H1 (cell line): Measurements from ENCODE around the gene RAPGEF6. TPM values are rescaled to one million over a fixed set of nuclear protein-coding genes. Genes with fewer than 3 reads are reported as not detected.

ENCODE experiments used
- CTCF ChIA-PET: fragments of 300-600 bp; sonication (Branson Sonifier 250); formaldehyde crosslinking; loops from one replicate; lab custom pipeline; 2021; ENCODE audit not compliant: partially characterized antibody; lab: Charles Lee
- POLR2A ChIA-PET: fragments of 300-600 bp; sonication (Branson Sonifier 250); formaldehyde crosslinking; loops from one replicate; lab custom pipeline; 2021; ENCODE audit warnings: inconsistent platforms; ENCODE audit not compliant: partially characterized antibody; lab: Charles Lee
- DNase-seq, 2 experiments: peaks; one replicate each; pipeline versions ENCODE4 v3.0.0 to v3.0.0-alpha.2; 2010 to 2022; ENCODE audit warnings: low spot score in 2 of 2, low read depth in 1 of 2, mixed read lengths in 1 of 2
- FAIRE-seq: peaks from 2 replicates; lab custom pipeline; 2011; peaks lifted over from hg19 to GRCh38; lab: Jason Lieb, UNC
- H2AFZ ChIP-seq: 2 replicates; pipeline ENCODE4 v1.8.1; 2012; ENCODE audit warnings: low read length, inconsistent platforms
- H2AK5ac ChIP-seq: 2 replicates; pipeline ENCODE4 v1.6.1; 2013; ENCODE audit warnings: low read depth, low read length
- H2BK120ac ChIP-seq: replicated peaks from 2 replicates; pipeline ENCODE3; 2013; ENCODE audit warnings: low read depth, low read length, inconsistent platforms
- H2BK12ac ChIP-seq: 2 replicates; pipeline ENCODE4 v1.6.1; 2013; ENCODE audit warnings: low read depth, low read length
- H2BK15ac ChIP-seq: 2 replicates; pipeline ENCODE4 v1.6.1; 2013; ENCODE audit warnings: low read length
- H2BK20ac ChIP-seq: 2 replicates; pipeline ENCODE4 v1.6.1; 2013; ENCODE audit warnings: low read length
- H2BK5ac ChIP-seq: 2 replicates; pipeline ENCODE4 v1.6.1; 2013; ENCODE audit warnings: low read depth, low read length
- H3K14ac ChIP-seq: 2 replicates; pipeline ENCODE4 v1.6.1; 2013; ENCODE audit warnings: inconsistent platforms; ENCODE audit not compliant: insufficient read length
- H3K18ac ChIP-seq: 2 replicates; pipeline ENCODE4 v1.6.1; 2013; ENCODE audit warnings: low read length; ENCODE audit errors: extremely low read depth
- H3K23ac ChIP-seq: 2 replicates; pipeline ENCODE4 v1.6.1; 2013; ENCODE audit warnings: inconsistent platforms; ENCODE audit not compliant: insufficient read length
- H3K23me2 ChIP-seq: 2 replicates; pipeline ENCODE4 v1.6.1; 2013; ENCODE audit warnings: low read depth, low read length
- H3K27ac ChIP-seq: 2 replicates; pipeline ENCODE4 v1.6.1; 2011; ENCODE audit warnings: low read depth, low read length, inconsistent platforms
- H3K27me3 ChIP-seq, 4 experiments: replicated peaks in 1 of 4; 1 replicate in 1 of 4; 2 replicates in 3 of 4; pipeline versions ENCODE4 v1.6.1 to v1.8.1; 2011 to 2013; ENCODE audit warnings: low read length in 3 of 4, mild to moderate bottlenecking in 3 of 4, inconsistent platforms in 2 of 4, mixed read lengths in 2 of 4, moderate library complexity in 1 of 4; ENCODE audit not compliant: control insufficient read depth in 3 of 4, insufficient read depth in 3 of 4; ENCODE audit errors: extremely low read depth in 1 of 4
- H3K36me3 ChIP-seq, 4 experiments: 2 replicates each; pipeline versions ENCODE4 v1.6.1 to v1.8.1; 2011 to 2013; ENCODE audit warnings: mild to moderate bottlenecking in 4 of 4, low read length in 3 of 4, moderate library complexity in 2 of 4, control low read depth in 1 of 4, inconsistent platforms in 1 of 4; ENCODE audit not compliant: insufficient read depth in 4 of 4, control insufficient read depth in 2 of 4
- H3K4ac ChIP-seq: replicated peaks from 2 replicates; pipeline ENCODE3; 2013; ENCODE audit warnings: low read length, low read depth, mixed read lengths, inconsistent platforms; ENCODE audit not compliant: insufficient read length
- H3K4me1 ChIP-seq, 4 experiments: replicated peaks in 1 of 4; 1 replicate in 1 of 4; 2 replicates in 3 of 4; pipeline versions ENCODE4 v1.6.1 to v1.8.1; 2011 to 2013; ENCODE audit warnings: low read length in 3 of 4, inconsistent platforms in 2 of 4, mixed read lengths in 1 of 4; ENCODE audit not compliant: insufficient read depth in 4 of 4, control insufficient read depth in 3 of 4
- H3K4me2 ChIP-seq, 2 experiments: 2 replicates each; pipeline versions ENCODE4 v1.6.1 to v1.8.1; 2011 to 2013; ENCODE audit warnings: low read depth in 2 of 2, low read length in 2 of 2, control low read depth in 1 of 2, inconsistent platforms in 1 of 2, mild to moderate bottlenecking in 1 of 2; ENCODE audit not compliant: insufficient read depth in 1 of 2
- H3K4me3 ChIP-seq, 4 experiments: fragments of 200-600, 300-600 bp in 1 of 4; sonication (generic), shearing (Covaris generic), sonication (Bioruptor Twin) in 1 of 4; 2 replicates each; pipeline versions ENCODE4 v1.5.1 to v1.8.1; 2011 to 2016; ENCODE audit warnings: low read length in 4 of 4, low read depth in 3 of 4, control low read depth in 2 of 4, inconsistent platforms in 2 of 4, mild to moderate bottlenecking in 2 of 4, mixed read lengths in 1 of 4, moderate library complexity in 1 of 4; ENCODE audit not compliant: insufficient read depth in 2 of 4; ENCODE audit errors: extremely low read depth in 1 of 4
- H3K56ac ChIP-seq: replicated peaks from 2 replicates; pipeline ENCODE3; 2013; ENCODE audit warnings: low read depth, mild to moderate bottlenecking, mixed read lengths, low read length, inconsistent platforms; ENCODE audit not compliant: insufficient read length
- H3K79me1 ChIP-seq: 2 replicates; pipeline ENCODE4 v1.6.1; 2013; ENCODE audit warnings: low read depth, low read length, control low read depth
- H3K79me2 ChIP-seq, 2 experiments: 2 replicates each; pipeline versions ENCODE4 v1.6.1 to v1.8.1; 2012 to 2013; ENCODE audit warnings: low read length in 2 of 2, mild to moderate bottlenecking in 2 of 2, inconsistent platforms in 1 of 2; ENCODE audit not compliant: insufficient read depth in 2 of 2, control insufficient read depth in 1 of 2
- H3K9ac ChIP-seq, 4 experiments: replicated peaks in 1 of 4; 1 replicate in 1 of 4; 2 replicates in 3 of 4; pipeline versions ENCODE4 v1.6.1 to v1.8.1; 2011 to 2013; ENCODE audit warnings: low read depth in 3 of 4, low read length in 3 of 4, control low read depth in 2 of 4, mild to moderate bottlenecking in 2 of 4, moderate library complexity in 2 of 4, inconsistent platforms in 1 of 4; ENCODE audit errors: extremely low read depth in 1 of 4
- H3K9me3 ChIP-seq, 2 experiments: 2 replicates each; pipeline versions ENCODE4 v1.6.1 to v1.8.1; 2012 to 2013; ENCODE audit warnings: mild to moderate bottlenecking in 2 of 2, moderate library complexity in 2 of 2, control low read depth in 1 of 2, inconsistent platforms in 1 of 2, low read depth in 1 of 2, low read length in 1 of 2, mixed read lengths in 1 of 2; ENCODE audit not compliant: insufficient read depth in 2 of 2
- H4K20me1 ChIP-seq, 2 experiments: replicated peaks in 1 of 2; 2 replicates each; pipeline versions ENCODE3 to v1.8.1; 2011 to 2013; ENCODE audit warnings: inconsistent platforms in 2 of 2, low read length in 2 of 2, mild to moderate bottlenecking in 1 of 2; ENCODE audit not compliant: insufficient read depth in 2 of 2, control insufficient read depth in 1 of 2
- H4K5ac ChIP-seq: 2 replicates; pipeline ENCODE4 v1.6.1; 2013; ENCODE audit warnings: low read length, low read depth, mixed read lengths, inconsistent platforms; ENCODE audit not compliant: insufficient read length
- H4K8ac ChIP-seq: 2 replicates; pipeline ENCODE4 v1.8.0; 2013; ENCODE audit warnings: mild to moderate bottlenecking, moderate library complexity, low read length, inconsistent platforms; ENCODE audit not compliant: insufficient read depth; ENCODE audit errors: extremely low read depth
- H4K91ac ChIP-seq: replicated peaks from 2 replicates; pipeline ENCODE3; 2013; ENCODE audit warnings: low read length, mixed read lengths, inconsistent platforms; ENCODE audit not compliant: insufficient read length
- WGBS, 2 experiments: shearing (Covaris generic) in 1 of 2; methylation state at CpG; one replicate each; pipeline versions ENCODE4 v1.1.6 to v1.1.7; 2013 to 2015; ENCODE audit warnings: low lambda C conversion rate in 2 of 2, mixed read lengths in 2 of 2, inconsistent platforms in 1 of 2, low coverage in 1 of 2, missing lambda C conversion rate in 1 of 2; ENCODE audit not compliant: insufficient replicate concordance in 2 of 2, insufficient coverage in 1 of 2, insufficient read length in 1 of 2; ENCODE audit errors: extremely low coverage in 1 of 2, missing lambda C conversion rate in 1 of 2; 5-methylcytosine and 5-hydroxymethylcytosine counted together
- polyA plus RNA-seq, 7 experiments: library from polyadenylated mRNA; depleted of rRNA in 3 of 7; stranded (reverse) in 5 of 7; unstranded in 2 of 7; fragments of >200 nt in 5 of 7; fragments of 200-250 nt in 2 of 7; gene quantifications; 1 replicate in 5 of 7; 2 replicates in 1 of 7; 4 replicates in 1 of 7; pipeline versions ENCODE4 v1.2.1 to v1.2.3, GENCODE V29; 2011 to 2013; ENCODE audit warnings: missing spikeins in 2 of 7, mixed read lengths in 2 of 7
- total RNA-seq: library from RNA; stranded (reverse); fragmentation: NEBNext Ultra II Directional; extraction: Animal tissue kit (Norgen Biotek cat#: 25700); gene quantifications from 2 replicates; pipeline ENCODE4 v1.2.1, GENCODE V29; 2021

RAPGEF6 gene
- total and polyA plus RNA-seq, 2 of the 8 experiments (the other 6 are each of a cell fraction or from before 2014, with no cell fraction given), result 4.8 to 20.0 TPM

DNA sequence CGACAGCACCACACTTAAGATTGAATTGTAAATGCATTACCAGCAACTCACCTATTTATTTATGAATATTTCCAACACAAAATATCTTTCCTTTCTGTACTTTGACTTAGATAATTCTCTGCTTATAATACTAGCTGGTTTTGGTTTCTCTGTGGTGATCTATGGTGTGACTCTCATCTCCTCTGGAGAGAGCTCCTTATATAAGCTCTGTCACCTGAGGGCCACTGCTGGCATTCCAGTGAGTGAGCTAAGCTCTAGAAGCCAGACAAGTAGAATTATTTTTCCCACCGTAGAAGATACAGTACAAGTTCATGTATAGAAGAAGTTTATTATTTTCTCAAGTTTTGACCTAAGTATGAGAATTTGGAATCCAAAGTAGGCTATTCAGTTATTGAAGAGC, 259.7 kb downstream of the RAPGEF6 start:
- FAIRE-seq, result no peak

More for the DNA sequence above, 259.7 kb downstream of the RAPGEF6 start:
- Histone ChIP-seq H3K27me3 (no peaks in the 10 kb centered on the region), H4K91ac (no peak overlapping the region), H3K56ac (no peak overlapping the region), H3K27ac (no peak overlapping the region), H3K9me3 (no peaks in the 10 kb centered on the region), H2BK5ac (no peak overlapping the region), H3K4me1 (no peaks in the 10 kb centered on the region), H2BK120ac (no peak overlapping the region), H3K14ac (no peak overlapping the region), H2BK12ac (no peak overlapping the region), H3K4me3 (no peak overlapping the region), H2BK15ac (no peak overlapping the region), H3K4ac (no peak overlapping the region), H4K20me1 (no peaks in the 10 kb centered on the region), H4K5ac (no peak overlapping the region), H4K8ac (no peak overlapping the region), H2BK20ac (no peak overlapping the region), H3K36me3 (no peaks in the 10 kb centered on the region), H3K18ac (no peak overlapping the region), H3K79me1 (no peaks in the 10 kb centered on the region; the same call in 1 of the 2 replicates), H2AK5ac (no peak overlapping the region), H3K23me2 (no peaks in the 10 kb centered on the region), H3K79me2 (0 out of 4 replicates have a peak, but pooled peaks cover 0 to 2% of the 10 kb centered on the region in 2 experiments), H3K9ac (no peak overlapping the region), H3K4me2 (no peak overlapping the region), H3K23ac (no peak overlapping the region), H2AFZ (no peak overlapping the region)
- no peak for DNase-seq
- ChIA-PET CTCF (interaction anchor here (0.6 to 1.3 kb wide), 4 partner anchors 10 to 156 kb away, joined by 3 to 6 read pairs (median 4); no protein-coding TSS in a partner anchor), POLR2A (no interaction called here)
- WGBS, 2 experiments, result 75% methylated on average over 2 of the region's 2 CpGs; no CpG with 5 or more reads in 1 of the 2 experiments
